NCI-H2227 (cell line): ENCODE measurements around the gene CEP128.
"Not testable (repeated sequence)": the region's sequence is repeated elsewhere in the genome, so short reads cannot be mapped to it uniquely, and the experiment has no call there.

Experiments
- DNase-seq: peaks from one replicate; lab custom pipeline; 2025; ENCODE audit not compliant: unreplicated experiment; lab: John Stamatoyannopoulos, UW

CEP128 gene

DNA sequence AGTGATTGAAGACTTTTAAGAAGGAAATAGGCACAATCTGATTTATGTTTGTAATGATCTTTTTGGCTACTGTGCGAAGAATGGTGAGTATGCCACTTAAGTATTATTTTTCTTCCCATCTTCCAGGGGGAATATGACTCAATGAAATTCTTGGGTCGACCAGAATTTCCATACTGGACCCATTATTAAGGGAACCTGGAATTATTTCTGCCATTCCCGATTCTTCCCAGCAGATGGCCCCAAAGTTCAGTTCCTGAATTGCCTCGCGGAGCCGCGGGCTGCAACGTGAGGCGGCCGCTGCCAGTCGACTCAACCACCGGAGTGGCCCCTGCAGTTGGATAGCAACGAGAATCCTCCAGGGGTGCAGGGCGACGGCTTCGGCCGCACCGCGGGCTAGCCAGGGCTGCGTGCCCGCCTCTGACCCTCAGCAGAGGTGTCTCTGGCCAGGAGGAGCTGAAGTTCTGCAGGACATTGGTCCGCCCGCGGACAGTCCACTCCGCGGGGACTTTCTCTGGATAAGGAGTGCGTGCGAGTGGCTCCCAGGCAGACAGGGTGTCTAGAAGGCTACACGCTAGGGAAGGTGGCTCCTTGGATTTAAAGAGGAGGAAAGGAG, 13.3 kb upstream of the CEP128 start:
- peak; percentile 85 for DNase-seq

DNA sequence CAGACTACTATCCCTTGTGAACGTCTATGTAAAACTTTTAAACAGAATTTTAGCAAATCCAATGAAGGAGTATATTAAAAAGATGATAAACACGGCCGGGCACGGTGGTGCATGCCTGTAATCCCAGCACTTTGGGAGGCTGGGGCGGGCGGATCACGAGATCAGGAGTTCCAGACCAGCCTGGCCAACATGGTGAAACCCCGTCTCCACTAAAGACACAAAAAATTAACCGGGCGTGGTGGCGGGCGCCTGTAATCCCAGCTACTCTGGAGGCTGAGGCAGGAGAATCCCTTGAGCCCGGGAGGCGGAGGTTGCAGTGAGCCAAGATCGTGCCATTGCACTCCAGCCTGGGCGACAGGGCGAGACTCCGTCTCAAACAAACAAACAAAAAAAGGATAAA, 11.7 kb upstream of the CEP128 start:
- DNase-seq, result not testable (repeated sequence)

DNA sequence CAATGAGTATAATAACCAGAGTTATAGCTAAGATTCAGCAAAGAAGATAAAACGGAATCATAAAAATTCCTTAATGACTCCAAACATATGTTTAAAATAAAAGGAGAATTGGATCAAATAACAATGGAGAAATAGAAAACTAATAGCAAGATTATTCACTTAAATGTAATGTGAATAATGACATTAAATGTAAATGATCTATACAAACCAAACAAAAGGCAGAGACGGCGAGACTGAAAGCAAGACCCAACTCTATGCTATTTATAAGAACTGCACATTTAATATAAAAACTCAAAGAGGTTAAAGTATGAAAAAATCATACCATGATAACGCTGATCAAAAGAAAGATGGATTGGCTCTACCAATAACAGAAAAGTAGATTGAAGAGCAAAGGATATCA, 10.0 kb upstream of the CEP128 start:
- DNase-seq, result no peak

DNA sequence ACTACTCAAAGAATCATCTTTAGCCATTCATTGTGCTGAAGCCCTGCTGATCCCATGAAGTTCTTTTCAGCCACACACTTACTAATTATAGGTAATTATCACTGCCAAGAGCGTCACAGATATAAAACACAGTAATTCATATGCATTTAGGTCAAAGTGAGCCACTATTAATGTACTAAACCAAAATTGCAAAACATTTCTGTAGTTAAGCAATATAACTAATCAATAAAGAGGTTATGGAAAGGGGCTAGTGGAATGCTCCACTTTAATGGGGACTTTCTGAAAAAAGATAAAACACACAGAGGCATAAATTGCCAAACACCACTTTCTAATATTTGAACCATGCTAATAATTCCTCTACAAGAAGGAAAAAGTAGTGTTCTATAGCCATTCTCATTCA, 6.8 kb upstream of the CEP128 start:
- DNase-seq, result no peak

DNA sequence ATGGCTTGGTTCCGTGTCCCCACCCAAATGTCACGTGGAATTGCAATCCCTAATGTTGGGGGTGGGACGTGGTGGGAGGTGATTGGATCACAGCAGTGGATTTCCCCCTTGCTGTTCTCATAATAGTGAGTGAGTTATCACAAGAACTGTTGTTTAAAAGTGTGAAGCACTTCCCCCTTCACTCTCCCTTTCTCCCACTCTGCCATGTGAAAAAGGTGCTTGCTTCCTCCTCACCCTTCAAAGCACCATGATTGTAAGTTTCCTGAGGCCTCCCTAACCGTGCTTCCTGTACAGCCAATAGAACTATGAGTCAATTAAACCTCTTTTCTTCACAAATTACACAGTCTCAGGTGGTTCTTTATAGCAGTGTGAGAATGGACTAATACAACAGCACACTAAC, 5.3 kb upstream of the CEP128 start:
- DNase-seq, result no peak

DNA sequence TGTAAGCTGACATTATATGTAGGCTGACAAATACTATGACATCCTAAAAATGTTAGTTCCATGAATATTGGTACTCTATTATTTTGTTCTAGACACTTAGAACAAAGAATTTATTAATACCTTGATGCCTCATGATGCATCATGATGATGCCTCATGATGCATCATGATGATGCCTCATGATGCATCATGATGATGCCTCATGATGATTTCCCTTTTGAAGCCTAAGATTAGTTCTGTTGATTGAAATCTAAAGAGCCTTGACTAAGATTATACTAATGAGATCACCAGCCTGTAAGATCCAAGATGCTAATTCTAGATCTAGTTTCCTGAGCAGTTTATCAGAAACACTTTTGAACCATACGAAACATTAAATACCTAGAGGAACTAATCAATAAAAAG, 4.6 kb upstream of the CEP128 start:
- DNase-seq, result no peak

DNA sequence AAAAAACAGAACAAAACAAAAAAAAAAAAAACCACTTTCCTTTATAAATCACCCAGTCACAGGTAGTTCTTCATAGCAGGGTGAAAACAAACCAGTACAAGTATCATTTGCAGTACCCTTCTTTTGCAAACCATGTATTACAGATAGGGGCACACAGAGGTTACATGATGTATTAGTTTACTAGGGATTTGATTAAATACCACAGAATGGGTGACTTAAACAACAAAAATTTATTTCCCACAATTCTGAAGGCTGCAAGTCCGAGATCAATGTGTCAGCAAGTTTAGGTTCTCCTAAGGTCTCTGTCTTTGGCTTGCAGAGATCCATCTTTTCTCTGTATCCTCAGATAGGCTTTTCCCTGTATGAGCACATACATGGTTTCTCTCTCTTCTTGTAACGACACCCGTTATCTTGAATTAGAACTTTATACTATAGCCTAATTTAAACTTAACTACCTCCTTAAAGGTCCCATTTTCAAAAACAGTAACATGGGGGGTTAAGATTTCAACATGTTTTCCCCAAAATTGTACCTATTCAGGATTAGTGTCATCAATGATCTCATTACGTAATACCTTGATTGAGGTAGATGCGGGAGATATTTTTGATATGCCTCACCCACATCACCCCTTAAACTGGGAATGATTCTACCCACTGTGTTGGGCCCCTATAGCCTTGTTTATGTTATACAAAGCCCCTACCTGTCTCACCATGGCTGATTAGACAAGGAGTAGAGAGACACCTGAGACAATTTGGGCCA, 3.5 kb upstream of the CEP128 start:
- DNase-seq, result no peak

DNA sequence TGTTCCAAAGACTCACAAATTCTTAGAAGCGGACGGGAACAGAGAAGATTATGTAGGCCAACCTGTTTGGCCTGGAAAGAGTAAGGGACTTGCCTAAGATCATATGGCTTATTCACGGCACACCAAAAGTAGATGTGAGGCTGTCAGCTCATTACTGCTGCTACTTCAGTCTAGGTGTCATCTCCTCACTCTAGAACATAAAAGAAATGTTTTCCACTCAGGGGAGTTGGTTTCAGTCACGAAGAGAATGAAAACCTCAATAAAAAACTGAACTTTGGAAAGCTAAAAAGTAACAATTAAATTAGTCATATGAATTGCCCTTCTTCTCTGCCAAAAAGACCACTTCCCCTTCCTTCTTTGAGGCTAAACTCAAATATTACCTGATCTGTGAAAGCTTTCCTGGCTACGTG, 658 bp upstream of the CEP128 start:
- no peak for DNase-seq

DNA sequence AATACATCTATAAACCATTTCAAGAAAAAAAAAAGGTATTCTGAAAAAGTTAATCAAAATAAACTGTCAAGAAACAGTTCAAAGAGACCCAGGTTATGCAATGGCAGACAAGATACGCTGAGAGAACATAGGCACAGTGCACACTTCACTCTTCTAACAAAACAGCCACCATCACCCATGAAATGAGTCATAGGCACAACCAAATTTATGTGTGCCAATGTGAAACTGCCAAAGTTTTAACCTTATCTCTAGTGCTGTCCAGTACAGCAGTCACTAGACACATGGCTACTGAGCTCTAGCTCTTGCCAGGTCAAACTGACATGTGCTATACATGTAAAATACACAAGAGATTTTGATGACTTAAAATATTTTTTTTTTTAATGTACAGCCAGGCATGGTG, 1.4 kb downstream of the CEP128 start:
- DNase-seq, result no peak

DNA sequence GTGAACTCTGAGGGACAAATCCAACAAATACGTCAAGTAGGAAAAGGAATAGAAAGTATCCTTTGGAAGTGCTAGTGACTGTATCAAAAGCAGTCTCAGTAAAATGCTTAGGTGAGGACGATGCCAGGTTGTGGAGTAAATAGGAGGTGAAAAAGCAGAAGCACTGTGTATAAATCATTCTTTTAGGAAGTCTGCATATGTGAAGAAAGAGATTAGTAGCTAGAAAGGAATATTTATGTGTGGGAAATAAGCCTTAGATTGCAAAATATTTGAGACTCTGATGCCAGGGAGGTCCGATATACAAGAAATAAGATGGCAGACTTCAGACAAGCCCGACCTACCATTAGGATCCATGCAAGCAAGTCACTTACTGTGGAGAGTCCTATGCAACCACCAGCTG, 7.9 kb downstream of the CEP128 start:
- no peak for DNase-seq

DNA sequence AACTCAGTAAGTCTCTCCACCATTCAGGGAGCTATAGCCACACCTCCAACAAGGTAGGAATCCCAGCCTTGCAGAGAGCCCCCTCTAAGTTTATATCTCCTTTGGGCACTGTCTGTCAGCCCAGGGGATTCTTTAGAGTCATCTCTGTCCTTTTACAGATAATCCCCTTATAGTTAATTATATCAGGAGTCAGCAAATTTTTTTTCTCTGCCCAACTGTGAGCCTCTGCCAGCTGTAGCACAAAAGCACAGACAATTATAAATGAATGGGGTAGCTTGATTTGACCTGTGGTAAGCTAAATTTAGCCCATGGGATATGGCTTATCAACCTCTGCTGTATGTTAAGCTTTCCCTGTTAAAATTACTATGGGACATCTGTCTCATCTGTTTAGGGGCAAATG, 8.3 kb downstream of the CEP128 start:
- peak; percentile 6 for DNase-seq

DNA sequence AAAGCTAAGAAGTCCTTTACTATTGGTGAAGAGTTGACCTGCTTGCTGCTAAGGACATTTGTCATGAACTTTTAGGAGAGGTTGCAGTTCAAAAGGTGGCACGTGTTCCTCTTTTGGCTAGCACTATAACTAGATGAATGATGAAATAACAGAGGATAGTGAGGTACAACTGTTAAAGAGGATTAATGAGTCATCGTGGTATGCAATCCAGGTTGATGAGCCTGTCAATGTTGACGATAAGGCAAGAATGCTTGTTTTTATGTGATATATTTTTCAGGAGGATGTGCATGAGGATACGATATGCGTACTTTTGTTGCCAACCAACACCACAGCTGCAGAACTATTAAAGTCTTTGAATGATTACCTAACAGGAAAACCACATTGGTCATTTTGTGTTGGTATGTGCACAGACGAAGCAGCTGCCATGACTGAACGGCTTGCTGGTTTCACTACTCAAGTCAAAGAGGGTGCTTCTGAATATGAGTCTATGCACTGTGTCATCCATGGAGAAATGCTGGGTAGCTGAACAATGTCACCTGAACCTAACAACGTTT, 10.6 kb downstream of the CEP128 start:
- no peak for DNase-seq

DNA sequence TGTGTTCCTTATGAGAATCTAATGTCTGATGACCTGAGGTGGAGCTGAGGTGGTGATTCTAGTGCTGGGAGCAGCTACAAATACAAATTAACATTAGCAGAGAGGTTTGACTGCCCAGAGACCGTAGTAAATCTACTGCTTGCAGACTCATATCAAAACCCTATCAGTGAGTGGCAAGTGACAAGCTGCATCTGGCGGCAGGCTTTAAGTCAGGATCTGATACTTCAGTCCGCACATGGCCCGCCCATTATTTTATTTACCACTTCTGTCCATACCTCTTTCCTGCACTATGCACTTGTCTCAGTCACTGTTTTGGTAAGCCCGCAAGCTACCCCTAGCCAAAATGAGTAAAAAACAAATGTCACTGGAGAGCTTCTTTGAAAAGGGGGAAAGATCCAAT, 11.4 kb downstream of the CEP128 start:
- no peak for DNase-seq

DNA sequence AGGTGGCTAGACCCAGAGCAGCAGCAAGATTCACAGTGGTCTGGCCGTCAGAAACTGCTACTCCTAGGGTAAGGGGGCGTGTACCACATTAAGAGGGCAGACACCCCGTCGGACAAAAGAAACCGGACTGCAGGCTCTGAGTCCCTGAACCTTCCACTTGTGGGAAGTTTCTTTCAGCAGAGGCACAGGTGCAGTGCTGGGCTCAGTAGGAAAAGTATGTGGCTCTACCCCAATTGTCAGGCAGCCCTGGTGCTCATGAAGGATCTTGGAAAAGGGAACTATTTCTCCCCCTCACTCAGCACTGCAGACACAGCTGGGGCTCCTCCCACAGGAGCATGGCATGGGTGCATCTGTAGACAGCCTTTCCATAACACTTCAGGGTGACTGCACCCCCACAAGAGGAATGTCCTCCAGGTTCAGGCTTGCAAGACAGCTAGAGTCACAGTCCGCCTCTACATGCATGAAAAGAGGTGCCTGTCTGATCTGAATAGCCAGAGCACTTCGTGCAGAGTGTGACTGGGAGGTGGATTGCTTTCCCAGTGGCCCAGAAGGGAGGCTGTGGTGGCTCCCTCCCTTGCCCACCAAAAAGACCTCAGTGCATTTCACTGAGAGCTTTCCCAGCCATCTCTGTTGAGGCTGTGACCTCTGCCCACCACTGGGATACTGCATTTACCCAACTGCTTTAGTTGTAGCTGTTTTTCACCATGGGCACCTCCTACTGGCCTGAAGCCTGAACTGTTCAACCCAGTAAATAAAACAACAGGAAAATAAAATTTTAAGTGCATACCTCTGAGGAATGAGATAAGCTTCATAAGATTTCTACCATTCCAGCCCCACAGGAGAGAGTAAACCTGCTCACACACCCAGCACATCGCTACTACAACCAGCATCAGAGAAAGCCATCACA, 14.2 kb downstream of the CEP128 start:
- DNase-seq, result no peak

DNA sequence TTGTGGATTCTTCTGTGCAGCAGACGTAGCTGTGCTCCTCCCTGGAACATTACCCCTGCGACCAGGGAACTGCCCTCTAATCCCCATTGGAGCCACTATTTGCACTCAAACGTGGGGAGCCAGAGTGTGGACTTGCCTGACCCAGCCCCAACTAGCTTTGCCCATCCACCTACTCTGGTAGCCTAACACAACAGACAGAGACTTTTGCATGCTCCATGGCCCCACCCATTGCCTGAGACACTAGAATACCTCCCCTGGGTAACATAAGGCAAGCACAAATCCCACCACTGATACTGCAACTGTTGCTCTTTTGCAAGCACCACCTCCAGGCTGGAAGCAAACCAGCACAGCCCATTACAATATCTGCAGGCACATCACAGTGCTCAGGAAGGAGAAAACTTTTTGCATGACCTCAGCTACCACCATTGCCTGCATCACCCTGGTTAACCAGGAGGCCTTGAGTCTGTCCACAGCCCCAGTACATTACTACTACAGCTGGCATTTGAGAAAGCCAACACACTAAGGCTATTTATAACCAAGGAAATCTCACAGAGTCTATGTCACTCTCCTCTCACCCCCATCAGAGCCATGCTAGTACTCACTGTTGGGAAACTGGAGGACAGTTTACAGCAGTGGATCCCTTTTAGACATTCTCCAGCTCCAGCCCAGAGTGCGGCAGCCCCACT, 15.0 kb downstream of the CEP128 start:
- no peak for DNase-seq

DNA sequence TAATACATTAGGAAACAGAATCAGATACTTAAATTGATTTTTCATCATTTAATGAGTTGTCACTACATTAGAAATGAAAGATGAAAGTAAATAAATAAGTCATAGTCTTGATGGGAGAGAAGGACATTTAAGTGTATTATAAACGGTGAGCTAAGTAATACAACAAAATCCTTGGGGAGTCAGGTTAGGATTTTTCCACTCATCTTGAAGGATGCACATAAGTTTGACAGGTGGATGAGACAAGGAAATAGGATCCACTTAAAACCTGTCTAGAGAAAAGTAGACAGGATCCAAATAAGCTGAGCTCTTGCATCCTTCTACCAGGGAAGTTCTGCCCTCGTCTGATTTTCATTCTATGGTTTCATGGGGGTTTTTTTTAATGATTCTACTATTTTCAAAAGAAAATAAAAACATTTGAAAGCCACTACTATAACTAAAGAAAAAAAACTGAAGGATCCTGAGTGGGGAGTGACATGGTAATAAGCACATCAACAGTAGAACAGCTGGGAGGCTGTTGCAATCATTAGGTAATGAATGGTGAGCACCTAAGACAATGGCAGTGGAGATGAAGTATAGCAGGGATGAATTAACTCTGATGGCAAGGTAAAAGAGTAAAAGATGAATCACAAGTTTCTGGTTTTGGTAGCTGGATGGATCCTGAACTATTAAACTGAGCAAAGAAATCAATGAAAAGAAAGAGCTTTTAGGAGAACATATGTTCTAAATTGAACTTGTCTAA, 17.0 kb downstream of the CEP128 start:
- no peak for DNase-seq

DNA sequence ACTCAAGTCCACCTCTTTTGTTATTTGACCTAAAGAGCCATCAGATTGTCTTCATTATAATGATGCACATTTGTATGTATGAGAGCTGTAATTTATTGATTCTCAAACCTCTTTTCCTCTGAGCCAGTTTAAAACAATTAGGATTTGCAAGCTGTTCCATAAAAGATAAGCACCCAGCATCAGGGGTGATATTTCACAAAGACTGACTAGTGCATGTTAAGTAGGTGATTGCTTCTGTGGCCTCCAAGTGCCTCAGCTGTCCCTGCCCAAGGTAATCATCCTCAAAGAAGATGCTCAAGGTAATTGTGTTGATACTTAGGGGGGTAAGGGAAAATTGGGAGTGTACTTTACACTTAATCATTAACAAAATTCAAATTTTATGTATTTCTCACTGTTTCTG, 18.2 kb downstream of the CEP128 start:
- DNase-seq, result no peak

DNA sequence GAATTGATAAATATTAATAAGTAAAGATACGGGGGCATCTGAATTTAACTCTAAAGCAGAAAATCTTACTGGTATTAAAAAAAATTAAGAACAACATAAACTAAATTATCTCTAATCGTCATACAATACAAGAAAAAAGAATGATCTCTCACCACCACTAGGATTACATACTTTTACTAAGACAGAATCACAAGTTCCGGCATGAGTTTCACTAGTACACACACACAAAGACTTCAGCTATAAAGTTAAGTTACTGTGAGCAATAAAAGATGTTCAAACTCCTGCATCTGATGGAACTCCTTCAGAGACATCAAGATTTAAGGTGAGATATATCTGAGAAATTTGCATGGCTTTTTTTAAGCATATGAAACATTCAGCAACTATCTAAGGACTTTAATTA, 21.9 kb downstream of the CEP128 start:
- DNase-seq, result no peak

DNA sequence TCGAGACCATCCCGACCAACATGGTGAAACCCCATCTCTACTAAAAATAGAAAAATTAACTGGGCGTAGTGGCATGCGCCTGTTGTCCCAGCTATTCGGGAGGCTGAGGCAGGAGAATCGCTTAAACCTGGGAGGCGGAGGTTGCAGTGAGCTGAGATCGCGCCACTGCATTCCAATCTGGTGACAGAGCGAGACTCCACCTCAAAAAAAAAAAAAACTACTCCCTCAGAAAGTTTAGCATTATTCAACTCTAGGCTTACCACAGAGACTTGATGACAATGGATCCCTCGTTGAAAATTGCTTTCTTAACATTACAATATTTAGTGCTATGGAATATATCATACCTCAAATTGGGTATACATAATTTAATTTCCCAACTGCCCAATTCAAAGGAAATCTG, 29.5 kb downstream of the CEP128 start:
- DNase-seq, result not testable (repeated sequence)

DNA sequence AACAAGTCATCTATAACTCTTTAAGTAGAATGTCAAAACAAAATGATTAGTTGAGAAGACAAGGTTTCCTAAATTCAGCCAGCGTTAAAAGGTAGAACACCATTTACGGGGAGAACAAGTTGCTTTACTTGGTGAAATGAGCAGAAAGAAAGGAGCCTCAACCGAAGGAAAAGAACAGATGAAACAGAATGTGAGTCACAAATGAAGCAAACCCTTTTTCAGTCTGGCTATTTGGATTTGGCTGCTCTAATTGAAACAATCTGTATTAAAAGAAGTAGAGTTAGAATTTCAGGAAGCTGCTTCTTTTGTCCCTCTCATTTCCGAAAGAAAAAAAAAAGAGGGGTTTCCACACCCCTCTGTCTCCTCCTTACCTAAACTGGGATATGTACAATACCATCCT, 34.6 kb downstream of the CEP128 start:
- DNase-seq, result no peak
